Stomach (tissue), 4 donors: ENCODE results near the gene OCA2.
"Not testable (repeated sequence)": the region's sequence is repeated elsewhere in the genome, so short reads cannot be mapped to it uniquely, and the experiment has no call there.

ENCODE experiments used
- EP300 ChIP-seq: sonication (generic); formaldehyde crosslinking; IDR thresholded peaks from one replicate; pipeline ENCODE4 v1.6.1; 2017; ENCODE audit warnings: antibody characterized with exemption
- POLR2A ChIP-seq, 4 donors: fragments of 450-650 bp; IDR thresholded peaks; one replicate each; pipeline ENCODE4 v1.6.1; 2016; ENCODE audit warnings: antibody characterized with exemption in 4 of 4, control low read depth in 2 of 4, mild to moderate bottlenecking in 1 of 4, moderate library complexity in 1 of 4
- TF ChIP-seq, protein P1 (sequence below), 7 experiments: fragments of 450-650 bp in 4 of 7; fragments of 200-600 bp in 3 of 7; sonication (generic) in 3 of 7; IDR thresholded peaks; one replicate each; pipeline ENCODE4 v1.5.1; 2016 to 2019; ENCODE audit warnings: antibody characterized with exemption in 7 of 7, control low read depth in 2 of 7, mild to moderate bottlenecking in 1 of 7

DNA sequence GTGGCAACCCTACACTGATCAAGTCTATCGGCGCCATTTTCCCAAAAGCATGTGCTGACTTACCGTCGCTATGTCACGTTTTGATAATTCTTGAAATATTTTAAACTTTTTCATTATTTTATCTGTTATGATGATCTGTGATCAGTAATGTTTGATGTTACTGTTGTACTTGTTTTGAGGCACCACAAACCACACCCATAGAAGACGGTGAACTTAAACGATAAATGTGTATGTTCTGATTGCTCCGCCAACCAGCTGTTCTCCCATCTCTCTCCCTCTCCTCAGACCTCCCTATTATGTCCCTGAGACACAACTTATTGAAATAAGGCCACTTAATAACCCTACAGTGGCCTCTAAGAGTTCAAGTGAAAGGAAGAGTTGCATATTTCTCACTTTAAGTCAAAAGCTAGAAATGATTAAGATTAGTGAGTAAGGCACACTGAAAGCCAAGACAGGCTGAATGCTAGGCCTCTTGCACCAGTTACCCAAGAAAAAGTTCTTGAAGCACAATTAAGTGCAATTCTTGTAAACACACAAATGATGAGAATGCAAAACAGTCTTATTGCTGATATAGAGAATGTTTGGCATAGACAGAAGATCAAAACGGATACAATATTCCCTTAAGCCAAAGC is 38.4 kb upstream of the OCA2 start:
- TF ChIP-seq EP300; POLR2A (IDR thresholded peaks at IDR 0.05): not testable (repeated sequence)
- TF ChIP-seq, protein P1, sequence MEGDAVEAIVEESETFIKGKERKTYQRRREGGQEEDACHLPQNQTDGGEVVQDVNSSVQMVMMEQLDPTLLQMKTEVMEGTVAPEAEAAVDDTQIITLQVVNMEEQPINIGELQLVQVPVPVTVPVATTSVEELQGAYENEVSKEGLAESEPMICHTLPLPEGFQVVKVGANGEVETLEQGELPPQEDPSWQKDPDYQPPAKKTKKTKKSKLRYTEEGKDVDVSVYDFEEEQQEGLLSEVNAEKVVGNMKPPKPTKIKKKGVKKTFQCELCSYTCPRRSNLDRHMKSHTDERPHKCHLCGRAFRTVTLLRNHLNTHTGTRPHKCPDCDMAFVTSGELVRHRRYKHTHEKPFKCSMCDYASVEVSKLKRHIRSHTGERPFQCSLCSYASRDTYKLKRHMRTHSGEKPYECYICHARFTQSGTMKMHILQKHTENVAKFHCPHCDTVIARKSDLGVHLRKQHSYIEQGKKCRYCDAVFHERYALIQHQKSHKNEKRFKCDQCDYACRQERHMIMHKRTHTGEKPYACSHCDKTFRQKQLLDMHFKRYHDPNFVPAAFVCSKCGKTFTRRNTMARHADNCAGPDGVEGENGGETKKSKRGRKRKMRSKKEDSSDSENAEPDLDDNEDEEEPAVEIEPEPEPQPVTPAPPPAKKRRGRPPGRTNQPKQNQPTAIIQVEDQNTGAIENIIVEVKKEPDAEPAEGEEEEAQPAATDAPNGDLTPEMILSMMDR (IDR thresholded peaks at IDR 0.05) = not testable (repeated sequence)
